Gastrocnemius medialis (tissue), 4 donors: ENCODE data around the gene KBTBD7.

Source experiments
- CTCF ChIP-seq, 5 experiments: fragments of 450-650 bp in 3 of 5; fragments of 200-600 bp in 2 of 5; sonication (generic) in 2 of 5; IDR thresholded peaks in 4 of 5; conservative IDR thresholded peaks in 1 of 5; 1 replicate in 4 of 5; 2 replicates in 1 of 5; pipeline ENCODE4 v1.5.1; 2016 to 2019; ENCODE audit warnings: antibody characterized with exemption in 5 of 5, mild to moderate bottlenecking in 3 of 5, moderate library complexity in 3 of 5
- POLR2A ChIP-seq, 2 donors: fragments of 450-650 bp; IDR thresholded peaks; one replicate each; pipeline ENCODE4 v1.6.1; 2017; ENCODE audit warnings: antibody characterized with exemption in 2 of 2, mild to moderate bottlenecking in 2 of 2, moderate library complexity in 2 of 2

DNA sequence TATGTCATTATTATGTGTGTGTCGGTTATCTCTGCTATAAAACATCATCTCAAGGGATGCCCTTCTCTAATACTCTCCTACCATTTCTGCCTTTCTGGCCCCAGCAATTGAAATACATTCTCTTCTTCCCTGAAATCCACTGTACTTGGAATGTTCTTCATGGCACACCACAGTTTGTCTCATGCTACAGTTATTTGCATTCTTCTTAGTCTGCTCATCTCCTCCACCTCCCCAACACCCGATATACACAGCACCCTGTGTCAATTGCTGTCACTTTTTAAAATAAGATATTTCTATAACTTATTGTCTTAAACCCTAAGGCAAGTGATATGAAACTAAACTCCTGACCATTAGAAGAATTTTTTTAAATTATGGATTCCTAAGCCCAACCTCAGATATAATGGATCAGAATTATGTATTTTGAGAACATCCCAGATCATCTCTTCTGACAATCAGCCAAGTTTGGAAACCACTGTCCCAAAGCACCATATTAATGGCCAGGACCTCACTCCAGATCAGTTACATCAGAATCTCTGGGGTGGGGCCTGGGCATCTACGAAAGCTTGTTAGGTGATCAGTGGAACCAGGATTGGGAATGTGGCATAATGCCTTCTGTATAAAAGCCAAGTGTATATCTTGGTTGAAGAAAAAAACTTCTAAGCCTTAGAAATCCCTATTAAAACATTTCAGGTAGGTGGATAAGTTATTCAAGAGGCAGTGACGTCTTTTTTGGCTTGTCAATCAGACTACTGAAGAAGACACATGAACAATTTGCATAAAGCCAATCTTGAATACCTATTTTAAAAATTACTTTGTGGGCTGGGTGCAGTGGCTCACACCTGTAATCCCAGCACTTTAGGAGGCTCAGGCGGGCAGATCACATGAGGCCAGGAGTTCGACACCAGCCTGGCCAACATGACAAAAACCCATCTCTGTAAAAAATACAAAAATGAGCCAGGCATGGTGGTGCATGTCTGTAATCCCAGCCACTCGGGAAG lies 30.0 kb upstream of the KBTBD7 start:
- no peak for TF ChIP-seq CTCF (IDR thresholded peaks at IDR 0.05 in 4 of 5, conservative IDR thresholded peaks at IDR 0.05 in 1 of 5)
- no peak for TF ChIP-seq POLR2A (IDR thresholded peaks at IDR 0.05)
